Measurements from ENCODE around the gene CHI3L2.

DNA sequence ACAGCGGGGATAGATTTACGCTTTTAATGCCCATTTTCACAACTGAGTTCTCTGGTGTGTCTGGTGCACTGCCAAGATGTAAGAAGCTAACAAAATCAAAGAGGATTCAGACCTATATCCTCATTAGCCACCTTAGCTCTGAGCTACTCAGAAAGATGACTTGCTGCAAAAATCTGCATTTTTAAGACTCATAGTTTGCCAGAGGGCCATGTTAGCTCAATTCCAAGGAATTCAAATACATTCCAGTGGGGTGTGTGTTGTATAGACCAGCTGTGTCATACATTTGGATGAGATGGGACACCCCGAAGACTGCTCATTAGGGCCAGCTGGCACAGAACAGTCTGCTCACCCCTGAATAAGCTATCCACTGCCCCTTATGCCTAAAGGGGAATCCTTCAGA lies 36.0 kb upstream of the CHI3L2 start:
- TF ChIP-seq, protein P1, sequence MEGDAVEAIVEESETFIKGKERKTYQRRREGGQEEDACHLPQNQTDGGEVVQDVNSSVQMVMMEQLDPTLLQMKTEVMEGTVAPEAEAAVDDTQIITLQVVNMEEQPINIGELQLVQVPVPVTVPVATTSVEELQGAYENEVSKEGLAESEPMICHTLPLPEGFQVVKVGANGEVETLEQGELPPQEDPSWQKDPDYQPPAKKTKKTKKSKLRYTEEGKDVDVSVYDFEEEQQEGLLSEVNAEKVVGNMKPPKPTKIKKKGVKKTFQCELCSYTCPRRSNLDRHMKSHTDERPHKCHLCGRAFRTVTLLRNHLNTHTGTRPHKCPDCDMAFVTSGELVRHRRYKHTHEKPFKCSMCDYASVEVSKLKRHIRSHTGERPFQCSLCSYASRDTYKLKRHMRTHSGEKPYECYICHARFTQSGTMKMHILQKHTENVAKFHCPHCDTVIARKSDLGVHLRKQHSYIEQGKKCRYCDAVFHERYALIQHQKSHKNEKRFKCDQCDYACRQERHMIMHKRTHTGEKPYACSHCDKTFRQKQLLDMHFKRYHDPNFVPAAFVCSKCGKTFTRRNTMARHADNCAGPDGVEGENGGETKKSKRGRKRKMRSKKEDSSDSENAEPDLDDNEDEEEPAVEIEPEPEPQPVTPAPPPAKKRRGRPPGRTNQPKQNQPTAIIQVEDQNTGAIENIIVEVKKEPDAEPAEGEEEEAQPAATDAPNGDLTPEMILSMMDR (conservative IDR thresholded peaks at IDR 0.05), result no peak
- TF ChIP-seq EZH2 (IDR thresholded peaks at IDR 0.05; ENCODE audit: low read depth), result no peak

Measured in PC-9 (cell line).